HTERT RPE-1 (cell line): ENCODE measurements around the gene HERPUD1.
"Not testable (repeated sequence)": the region's sequence is repeated elsewhere in the genome, so short reads cannot be mapped to it uniquely, and the experiment has no call there.

Experiments
- in situ Hi-C: fragments of 300-500 bp; cut with MboI; formaldehyde crosslinking; loops from 4 replicates; pipeline ENCODE4 v1.14.3; 2020; ENCODE audit warnings: low sequenced_read_pairs

Gene HERPUD1

GRCh38 chr16:56953006-56953405 lies 21.1 kb downstream of the HERPUD1 start:
- in situ Hi-C loops: no loop called here

- in situ Hi-C loops: no loop called here
Observed at GRCh38 chr16:56956076-56956475, 24.1 kb downstream of the HERPUD1 start.

- in situ Hi-C loops: no loop called here
Observed at GRCh38 chr16:56956756-56957155, 24.8 kb downstream of the HERPUD1 start.

GRCh38 chr16:56960681-56961281 lies 28.8 kb downstream of the HERPUD1 start:
- in situ Hi-C loops: no loop called here

GRCh38 chr16:56961386-56961785 lies 29.4 kb downstream of the HERPUD1 start:
- in situ Hi-C loops: no loop called here

DNA sequence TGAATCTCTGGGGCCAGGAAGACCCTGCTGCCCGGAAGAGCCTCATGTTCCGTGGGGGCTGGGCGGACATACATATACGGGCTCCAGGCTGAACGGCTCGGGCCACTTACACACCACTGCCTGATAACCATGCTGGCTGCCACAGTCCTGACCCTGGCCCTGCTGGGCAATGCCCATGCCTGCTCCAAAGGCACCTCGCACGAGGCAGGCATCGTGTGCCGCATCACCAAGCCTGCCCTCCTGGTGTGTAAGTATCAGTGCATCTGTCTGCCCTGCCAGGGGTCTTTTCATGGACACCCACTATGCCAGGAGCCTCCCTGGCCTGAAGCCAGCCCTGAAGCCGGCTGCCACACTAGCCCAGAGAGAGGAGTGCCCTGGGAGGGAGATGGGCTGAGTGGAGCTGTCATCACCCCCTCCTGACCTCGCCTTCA lies 29.9 kb downstream of the HERPUD1 start, which contains the start of gene CETP:
TSS of gene CETP (plus strand) at position 100 of the 431 bp plus-strand sequence. CDS start at position 130, 30 bp downstream.
- in situ Hi-C loops: no loop called here

DNA sequence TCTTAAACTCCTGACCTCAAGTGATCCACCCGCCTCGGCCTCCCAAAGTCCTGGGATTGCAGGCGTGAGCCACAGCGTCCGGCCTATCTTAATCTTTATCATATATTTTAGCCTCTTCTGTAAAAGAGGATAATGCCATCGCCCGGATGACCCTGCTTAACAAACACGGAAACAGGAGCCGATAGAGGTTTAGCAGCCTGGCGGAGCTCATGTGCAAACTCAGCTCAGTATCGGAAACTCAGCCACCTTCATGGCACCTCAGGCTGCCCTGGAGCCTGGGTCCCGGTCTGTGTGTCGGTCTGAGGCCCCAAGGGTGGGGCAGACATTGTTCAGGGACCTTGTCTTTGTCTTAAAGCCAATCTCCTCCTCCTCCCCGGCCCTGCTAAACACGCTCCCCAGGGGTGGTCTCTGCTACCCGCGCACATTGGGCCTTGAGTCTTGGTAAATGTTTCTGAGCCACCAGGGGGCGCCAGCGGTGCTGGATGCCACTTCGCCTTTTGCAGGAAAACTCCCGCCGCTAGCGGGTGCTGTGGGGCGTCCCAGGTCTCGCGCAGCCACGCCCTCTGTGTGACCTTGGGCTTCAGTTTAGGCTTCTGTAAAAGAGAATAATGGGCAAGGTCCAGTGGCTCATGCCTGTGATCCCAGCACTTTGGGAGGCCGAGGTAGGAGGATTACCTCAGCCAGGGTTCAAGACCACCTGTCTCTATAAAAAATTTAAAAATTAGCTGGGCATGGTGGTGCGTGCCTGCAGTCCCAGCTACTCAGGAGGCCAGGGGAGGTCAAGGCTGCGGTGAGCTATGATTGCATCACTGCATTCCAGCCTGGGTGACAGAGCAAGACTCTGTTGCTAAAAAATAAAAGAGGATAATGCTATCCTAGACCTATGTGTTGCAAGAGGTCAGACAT lies 32.6 kb downstream of the HERPUD1 start:
- in situ Hi-C loops: no loop called here

DNA sequence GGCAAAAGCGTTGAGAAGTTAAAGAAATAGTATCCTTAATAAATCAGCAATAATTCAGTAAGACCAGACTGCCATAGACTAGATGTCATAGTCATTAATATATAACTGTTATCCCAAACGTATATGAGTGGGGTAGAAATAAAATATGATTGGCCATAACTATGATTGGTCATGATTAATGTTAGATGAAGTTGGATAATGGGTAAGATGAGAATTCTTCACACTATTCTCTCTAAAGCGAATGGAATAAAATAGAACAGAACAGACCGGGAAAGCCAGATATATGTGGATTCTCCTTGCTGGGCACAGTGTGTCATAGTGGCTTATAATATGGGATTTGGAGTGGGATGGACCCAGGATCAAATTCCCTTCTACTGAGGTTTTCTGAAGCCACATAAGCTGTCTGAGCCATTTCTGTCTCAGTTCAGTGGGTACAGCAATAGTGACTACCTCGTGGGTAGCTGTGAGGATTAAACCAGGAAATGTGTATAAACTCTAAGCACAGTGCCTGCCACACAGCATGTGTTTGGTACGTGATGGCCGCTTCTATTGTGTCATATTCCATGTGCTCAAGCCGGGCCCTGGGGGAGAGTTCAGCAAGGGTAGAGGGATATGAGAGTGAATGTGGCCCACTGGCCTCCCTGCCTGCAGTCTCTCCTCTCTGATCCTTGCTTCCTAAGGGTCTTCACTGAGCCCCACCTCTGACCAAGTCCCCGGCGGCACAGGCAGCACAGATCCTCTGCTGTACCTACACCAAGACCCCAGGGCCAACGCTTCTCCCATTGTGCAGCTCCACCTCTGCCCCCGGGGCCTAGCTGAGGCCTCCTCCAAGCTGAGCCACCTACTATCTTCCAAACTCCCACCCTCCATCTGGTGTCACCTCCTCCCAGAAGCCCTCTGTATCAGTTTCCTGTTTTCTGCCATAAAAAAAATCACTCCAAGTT lies 33.5 kb downstream of the HERPUD1 start:
- in situ Hi-C loops: no loop called here

- in situ Hi-C loops: no loop called here
Observed at GRCh38 chr16:56966093-56966475, 34.1 kb downstream of the HERPUD1 start.

DNA sequence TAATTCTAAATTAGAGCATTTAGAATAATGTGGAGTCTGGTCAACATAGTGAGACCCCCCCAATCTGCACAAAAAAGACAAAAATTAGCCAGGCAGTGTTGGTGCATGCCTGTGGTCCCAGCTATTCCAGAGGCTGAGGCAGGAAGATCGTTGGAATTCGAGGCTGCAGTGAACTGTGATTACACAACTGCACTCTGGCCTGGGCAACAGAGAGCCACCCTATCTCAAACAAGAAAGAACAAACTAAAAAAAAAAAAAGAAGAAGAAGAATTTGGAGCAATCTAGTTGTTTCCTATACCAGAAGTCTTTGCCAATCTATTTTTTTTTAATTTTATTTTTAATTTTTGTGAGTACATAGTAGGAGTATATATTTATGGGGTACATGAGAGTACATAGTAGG lies 35.8 kb downstream of the HERPUD1 start:
- in situ Hi-C loops: no loop called here

GRCh38 chr16:56969769-56970168 lies 37.8 kb downstream of the HERPUD1 start:
- in situ Hi-C loops: no loop called here

- in situ Hi-C loops: no loop called here
Observed at GRCh38 chr16:56970934-56971767, 39.2 kb downstream of the HERPUD1 start.

GRCh38 chr16:56971768-56972043 lies 39.8 kb downstream of the HERPUD1 start:
- in situ Hi-C loops: no loop called here

DNA sequence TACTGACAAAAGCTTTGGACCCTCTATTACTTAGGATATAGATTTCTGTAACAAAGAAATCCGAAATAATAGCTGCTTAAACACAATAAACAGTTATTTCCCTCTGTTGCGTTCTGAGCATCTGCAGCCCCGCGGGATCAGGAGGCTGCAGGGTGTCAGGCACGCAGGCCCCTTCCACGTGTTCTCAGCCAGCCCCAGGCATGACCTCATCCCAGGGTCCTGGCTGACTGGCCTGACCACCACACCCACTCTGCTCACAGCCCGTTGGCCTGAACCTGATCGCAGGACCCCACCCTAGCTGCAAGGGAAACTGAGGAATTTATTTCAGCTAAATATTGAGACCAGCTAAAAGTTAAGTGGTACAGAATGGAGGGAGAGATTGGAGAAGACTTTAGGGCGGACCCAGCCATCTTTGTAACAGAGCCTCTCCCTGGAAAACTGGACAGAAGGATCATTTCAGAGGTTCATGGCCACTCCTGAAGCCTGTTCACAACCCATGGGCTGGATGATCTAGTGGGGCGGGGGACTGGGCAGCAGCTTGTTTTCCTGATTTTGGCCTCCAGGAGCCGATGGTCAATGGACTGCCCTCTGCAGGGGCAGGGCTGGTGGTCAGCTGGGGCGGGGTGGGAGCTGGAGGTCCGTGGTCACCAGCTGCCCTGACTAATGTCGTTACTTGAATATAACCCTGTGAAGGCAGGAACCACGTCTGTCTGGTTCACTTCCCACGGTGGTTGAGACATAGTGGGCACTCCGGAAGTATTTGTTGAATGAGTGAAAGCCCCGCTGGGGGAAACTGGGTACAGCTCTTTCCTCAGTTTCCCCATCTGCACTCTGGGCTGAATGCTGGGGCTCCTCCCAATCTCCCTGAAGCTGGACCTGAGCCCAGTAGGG lies 40.7 kb downstream of the HERPUD1 start:
- in situ Hi-C loops: no loop called here

DNA sequence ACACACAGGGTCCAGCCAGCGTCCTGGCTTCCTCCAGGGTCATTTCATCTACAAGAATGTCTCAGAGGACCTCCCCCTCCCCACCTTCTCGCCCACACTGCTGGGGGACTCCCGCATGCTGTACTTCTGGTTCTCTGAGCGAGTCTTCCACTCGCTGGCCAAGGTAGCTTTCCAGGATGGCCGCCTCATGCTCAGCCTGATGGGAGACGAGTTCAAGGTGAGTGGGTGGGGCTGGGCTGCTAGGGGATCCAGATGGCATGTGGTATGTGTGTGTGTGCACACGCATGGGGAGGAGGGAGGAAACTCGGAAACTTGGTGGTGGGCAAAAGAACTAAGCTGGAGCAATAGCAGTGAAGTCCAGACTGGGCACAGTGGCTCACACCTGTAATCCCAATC lies 41.4 kb downstream of the HERPUD1 start:
- in situ Hi-C loops: no loop called here

GRCh38 chr16:56973899-56974298 lies 42.0 kb downstream of the HERPUD1 start:
- in situ Hi-C loops: not testable (repeated sequence)

GRCh38 chr16:56974549-56975300 lies 42.8 kb downstream of the HERPUD1 start:
- in situ Hi-C loops: no loop called here

- in situ Hi-C loops: no loop called here
Observed at GRCh38 chr16:56975714-56976113, 43.8 kb downstream of the HERPUD1 start.

DNA sequence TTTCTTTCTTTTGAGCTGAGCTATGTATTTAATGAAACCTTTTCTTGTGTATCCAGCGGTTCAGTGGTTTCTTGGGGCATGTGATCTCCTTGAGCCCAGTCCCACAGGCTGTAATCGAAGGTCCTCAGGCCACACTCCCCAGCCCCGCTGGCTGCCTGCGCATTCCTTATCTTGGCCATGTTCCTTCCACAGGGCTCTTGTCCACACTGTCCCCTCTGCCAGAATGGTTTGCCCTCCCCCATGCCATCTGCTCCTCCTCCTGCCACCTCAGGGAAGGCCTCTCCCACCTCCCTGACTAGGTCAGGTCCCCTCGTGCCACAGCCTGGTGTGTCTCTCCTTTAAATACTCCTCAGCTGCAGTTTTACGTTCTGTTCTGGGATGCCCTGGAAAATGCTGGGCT lies 45.3 kb downstream of the HERPUD1 start:
- in situ Hi-C loops: no loop called here
